Measurements from ENCODE around the gene LRP1B. TPM values are rescaled to one million over a fixed set of nuclear protein-coding genes. Genes with fewer than 3 reads are reported as not detected.
A peak's percentile ranks its signal among the peaks of the same experiment; 100 is the strongest.

Gene LRP1B
- polyA plus RNA-seq, 1 donor from 2014 or later: 12.7 TPM

DNA sequence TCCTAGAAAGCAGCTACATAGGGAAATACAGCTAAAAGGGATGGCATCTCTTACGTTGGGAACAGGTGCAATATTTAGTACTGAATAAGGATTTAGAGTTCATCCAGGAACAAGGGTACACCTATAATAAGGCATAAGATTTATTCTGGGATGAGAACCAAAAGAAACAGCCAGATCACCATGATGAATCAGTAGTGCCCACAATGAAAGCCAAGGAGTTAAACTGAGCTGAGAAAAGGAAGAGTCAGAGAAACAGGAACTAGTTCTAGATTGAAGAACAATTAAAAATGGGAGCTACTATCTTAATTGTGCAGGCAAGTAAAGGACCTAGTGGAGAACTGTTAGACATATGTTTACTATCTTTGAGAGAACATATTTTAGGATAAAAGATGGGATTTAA is 692.3 kb downstream of the LRP1B start:
- no peak overlapping the region for H2AFZ ChIP-seq (ENCODE audit: low read depth, low read length)
- no peaks in the 10 kb centered on the region for H3K79me2 ChIP-seq (replicated peaks; ENCODE audit: insufficient read depth, low read length)
- H3K4me2 ChIP-seq (ENCODE audit: low read length): no peak overlapping the region
- no peak overlapping the region for H3K4me3 ChIP-seq (ENCODE audit: low read length)
- no peaks in the 10 kb centered on the region for H3K27me3 ChIP-seq (ENCODE audit: insufficient read depth, low read depth, low read length)
- no peaks in the 10 kb centered on the region for H4K20me1 ChIP-seq (ENCODE audit: insufficient read depth)
- no peaks in the 10 kb centered on the region for H3F3A ChIP-seq (ENCODE audit: insufficient read depth, low read length, poor library complexity, severe bottlenecking)
- TF ChIP-seq EZH2 (IDR thresholded peaks at IDR 0.05; ENCODE audit: borderline replicate concordance, insufficient read depth, low read length, poor library complexity, severe bottlenecking) (no peak), POLR2AphosphoS5 (IDR thresholded peaks at IDR 0.05) (no peak), TAF1 (IDR thresholded peaks at IDR 0.05; ENCODE audit: low read depth) (no peak), MXI1 (conservative IDR thresholded peaks at IDR 0.05; ENCODE audit: poor library complexity, severe bottlenecking) (no peak)
- TF ChIP-seq, protein P1, sequence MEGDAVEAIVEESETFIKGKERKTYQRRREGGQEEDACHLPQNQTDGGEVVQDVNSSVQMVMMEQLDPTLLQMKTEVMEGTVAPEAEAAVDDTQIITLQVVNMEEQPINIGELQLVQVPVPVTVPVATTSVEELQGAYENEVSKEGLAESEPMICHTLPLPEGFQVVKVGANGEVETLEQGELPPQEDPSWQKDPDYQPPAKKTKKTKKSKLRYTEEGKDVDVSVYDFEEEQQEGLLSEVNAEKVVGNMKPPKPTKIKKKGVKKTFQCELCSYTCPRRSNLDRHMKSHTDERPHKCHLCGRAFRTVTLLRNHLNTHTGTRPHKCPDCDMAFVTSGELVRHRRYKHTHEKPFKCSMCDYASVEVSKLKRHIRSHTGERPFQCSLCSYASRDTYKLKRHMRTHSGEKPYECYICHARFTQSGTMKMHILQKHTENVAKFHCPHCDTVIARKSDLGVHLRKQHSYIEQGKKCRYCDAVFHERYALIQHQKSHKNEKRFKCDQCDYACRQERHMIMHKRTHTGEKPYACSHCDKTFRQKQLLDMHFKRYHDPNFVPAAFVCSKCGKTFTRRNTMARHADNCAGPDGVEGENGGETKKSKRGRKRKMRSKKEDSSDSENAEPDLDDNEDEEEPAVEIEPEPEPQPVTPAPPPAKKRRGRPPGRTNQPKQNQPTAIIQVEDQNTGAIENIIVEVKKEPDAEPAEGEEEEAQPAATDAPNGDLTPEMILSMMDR (IDR thresholded peaks at IDR 0.05; ENCODE audit: poor library complexity, severe bottlenecking): no peak
- TF ChIP-seq, protein P2, sequence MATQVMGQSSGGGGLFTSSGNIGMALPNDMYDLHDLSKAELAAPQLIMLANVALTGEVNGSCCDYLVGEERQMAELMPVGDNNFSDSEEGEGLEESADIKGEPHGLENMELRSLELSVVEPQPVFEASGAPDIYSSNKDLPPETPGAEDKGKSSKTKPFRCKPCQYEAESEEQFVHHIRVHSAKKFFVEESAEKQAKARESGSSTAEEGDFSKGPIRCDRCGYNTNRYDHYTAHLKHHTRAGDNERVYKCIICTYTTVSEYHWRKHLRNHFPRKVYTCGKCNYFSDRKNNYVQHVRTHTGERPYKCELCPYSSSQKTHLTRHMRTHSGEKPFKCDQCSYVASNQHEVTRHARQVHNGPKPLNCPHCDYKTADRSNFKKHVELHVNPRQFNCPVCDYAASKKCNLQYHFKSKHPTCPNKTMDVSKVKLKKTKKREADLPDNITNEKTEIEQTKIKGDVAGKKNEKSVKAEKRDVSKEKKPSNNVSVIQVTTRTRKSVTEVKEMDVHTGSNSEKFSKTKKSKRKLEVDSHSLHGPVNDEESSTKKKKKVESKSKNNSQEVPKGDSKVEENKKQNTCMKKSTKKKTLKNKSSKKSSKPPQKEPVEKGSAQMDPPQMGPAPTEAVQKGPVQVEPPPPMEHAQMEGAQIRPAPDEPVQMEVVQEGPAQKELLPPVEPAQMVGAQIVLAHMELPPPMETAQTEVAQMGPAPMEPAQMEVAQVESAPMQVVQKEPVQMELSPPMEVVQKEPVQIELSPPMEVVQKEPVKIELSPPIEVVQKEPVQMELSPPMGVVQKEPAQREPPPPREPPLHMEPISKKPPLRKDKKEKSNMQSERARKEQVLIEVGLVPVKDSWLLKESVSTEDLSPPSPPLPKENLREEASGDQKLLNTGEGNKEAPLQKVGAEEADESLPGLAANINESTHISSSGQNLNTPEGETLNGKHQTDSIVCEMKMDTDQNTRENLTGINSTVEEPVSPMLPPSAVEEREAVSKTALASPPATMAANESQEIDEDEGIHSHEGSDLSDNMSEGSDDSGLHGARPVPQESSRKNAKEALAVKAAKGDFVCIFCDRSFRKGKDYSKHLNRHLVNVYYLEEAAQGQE (IDR thresholded peaks at IDR 0.05; ENCODE audit: borderline replicate concordance): no peak
- no peak overlapping the region for H3K9ac ChIP-seq (ENCODE audit: low read length)
- no peak overlapping the region for H3K27ac ChIP-seq (ENCODE audit: low read length)
- no peaks in the 10 kb centered on the region for H3K36me3 ChIP-seq (ENCODE audit: insufficient read depth, low read length)
- no peaks in the 10 kb centered on the region for H3K9me2 ChIP-seq (ENCODE audit: insufficient read depth, low read length)
- H3K9me3 ChIP-seq (ENCODE audit: low read length): no peaks in the 10 kb centered on the region

DNA sequence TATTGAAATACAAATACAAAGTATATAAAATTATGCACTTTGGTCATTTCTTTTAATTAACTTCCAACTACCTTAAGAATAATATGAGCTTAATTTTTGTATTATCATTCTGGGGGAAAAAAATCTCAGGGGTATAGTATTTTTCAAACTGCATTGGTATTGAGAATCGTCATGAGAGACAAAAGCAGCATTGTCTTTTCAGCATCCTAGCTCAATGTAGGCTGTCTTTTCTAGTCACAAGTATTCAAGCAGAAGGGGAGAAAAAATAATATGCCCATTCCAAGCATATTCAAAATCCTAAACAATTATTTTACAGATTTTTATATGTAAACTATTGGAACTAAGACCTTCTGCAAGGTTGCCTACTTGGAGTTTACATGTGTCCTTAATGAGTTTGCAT is 693.3 kb downstream of the LRP1B start:
- no peaks in the 10 kb centered on the region for H4K20me1 ChIP-seq (ENCODE audit: insufficient read depth)
- H3K9me2 ChIP-seq (ENCODE audit: insufficient read depth, low read length): no peaks in the 10 kb centered on the region
- no peaks in the 10 kb centered on the region for H3K79me2 ChIP-seq (replicated peaks; ENCODE audit: insufficient read depth, low read length)
- no peak overlapping the region for H3K9ac ChIP-seq (ENCODE audit: low read length)
- TF ChIP-seq MXI1 (conservative IDR thresholded peaks at IDR 0.05; ENCODE audit: poor library complexity, severe bottlenecking) (no peak), SMC3 (conservative IDR thresholded peaks at IDR 0.05; ENCODE audit: poor library complexity) (no peak), RAD21 (conservative IDR thresholded peaks at IDR 0.05) (no peak)
- no peak overlapping the region for H3K4me3 ChIP-seq (ENCODE audit: low read length)
- no peaks in the 10 kb centered on the region for H3K36me3 ChIP-seq (ENCODE audit: insufficient read depth, low read length)
- no peak overlapping the region for H3K27ac ChIP-seq (ENCODE audit: low read length)
- H2AFZ ChIP-seq (ENCODE audit: low read depth, low read length): no peak overlapping the region
- no peak overlapping the region for H3K4me2 ChIP-seq (ENCODE audit: low read length)
- no peaks in the 10 kb centered on the region for H3K27me3 ChIP-seq (ENCODE audit: insufficient read depth, low read depth, low read length)
- no peaks in the 10 kb centered on the region for H3F3A ChIP-seq (ENCODE audit: insufficient read depth, low read length, poor library complexity, severe bottlenecking)
- no peaks in the 10 kb centered on the region for H3K9me3 ChIP-seq (ENCODE audit: low read length)

DNA sequence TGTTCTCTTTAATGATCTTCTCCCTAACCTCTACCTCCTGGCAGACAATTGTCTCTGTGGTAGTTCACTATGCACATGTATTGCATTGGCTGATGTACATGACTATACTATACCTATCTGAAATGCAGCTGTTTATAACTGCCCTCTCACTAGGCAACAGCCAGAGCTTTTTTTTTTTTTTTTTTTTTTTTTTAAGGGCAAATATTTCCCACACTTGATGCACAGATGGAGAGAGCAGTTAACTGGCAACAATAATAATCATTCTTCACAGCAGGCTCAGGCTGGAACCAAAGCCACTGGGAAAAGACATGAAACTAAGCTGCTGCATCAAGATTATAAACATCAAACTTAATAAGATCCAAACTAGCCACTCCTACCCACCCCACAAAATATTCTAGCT is 707.7 kb downstream of the LRP1B start:
- H3F3A ChIP-seq (ENCODE audit: insufficient read depth, low read length, poor library complexity, severe bottlenecking): no peaks in the 10 kb centered on the region
- H3K27me3 ChIP-seq (ENCODE audit: insufficient read depth, low read depth, low read length): no peaks in the 10 kb centered on the region
- no peak overlapping the region for H3K27ac ChIP-seq (ENCODE audit: low read length)
- H3K79me2 ChIP-seq (replicated peaks; ENCODE audit: insufficient read depth, low read length): no peaks in the 10 kb centered on the region
- no peaks in the 10 kb centered on the region for H3K36me3 ChIP-seq (ENCODE audit: insufficient read depth, low read length)
- no peak overlapping the region for H3K4me3 ChIP-seq (ENCODE audit: low read length)
- H4K20me1 ChIP-seq (ENCODE audit: insufficient read depth): no peaks in the 10 kb centered on the region
- no peak overlapping the region for H2AFZ ChIP-seq (ENCODE audit: low read depth, low read length)
- no peak for TF ChIP-seq EP300 (conservative IDR thresholded peaks at IDR 0.05; ENCODE audit: poor library complexity, severe bottlenecking)
- TF ChIP-seq POLR2AphosphoS5 (IDR thresholded peaks at IDR 0.05): peak; percentile 20
- no peak overlapping the region for H3K9ac ChIP-seq (ENCODE audit: low read length)
- no peaks in the 10 kb centered on the region for H3K9me2 ChIP-seq (ENCODE audit: insufficient read depth, low read length)
- H3K4me2 ChIP-seq (ENCODE audit: low read length): no peak overlapping the region
- H3K9me3 ChIP-seq (ENCODE audit: low read length): no peaks in the 10 kb centered on the region

Data from neural cell (in vitro differentiated cells).